ENCODE measurements around the gene CHRNE. TPM values are rescaled to one million over a fixed set of nuclear protein-coding genes. Genes with fewer than 3 reads are reported as not detected.

CHRNE gene
- total and polyA plus RNA-seq, 2 of the 8 experiments (the other 6 are each of a cell fraction or from before 2014, with no cell fraction given): 0.15 to 0.33 TPM

GRCh38 chr17:4932756-4933155 lies 29.9 kb upstream of the CHRNE start:
- Histone ChIP-seq H3K79me2 (ENCODE audit: control insufficient read depth in 1 of 2, insufficient read depth in 2 of 2, low read length in 2 of 2) (no peaks in the 10 kb centered on the region), H2BK12ac (ENCODE audit: low read depth, low read length) (no peak overlapping the region), H4K8ac (ENCODE audit: extremely low read depth, insufficient read depth, low read length) (no peak overlapping the region), H4K91ac (replicated peaks; ENCODE audit: insufficient read length, low read length) (no peak overlapping the region), H3K27me3 (replicated peaks in 1 of 4; ENCODE audit: control insufficient read depth in 3 of 4, extremely low read depth in 1 of 4, insufficient read depth in 3 of 4, low read length in 3 of 4) (no peaks in the 10 kb centered on the region), H2AK5ac (ENCODE audit: low read depth, low read length) (no peak overlapping the region), H3K4me1 (replicated peaks in 1 of 4; ENCODE audit: control insufficient read depth in 3 of 4, insufficient read depth in 4 of 4, low read length in 3 of 4) (peaks cover 0 to 3% (median 0%) of the 10 kb centered on the region in 4 experiments; a peak in 3 of 7 replicates), H2BK20ac (ENCODE audit: low read length) (no peak overlapping the region), H3K18ac (ENCODE audit: extremely low read depth, low read length) (no peak overlapping the region), H3K4me2 (ENCODE audit: insufficient read depth in 1 of 2, low read depth in 2 of 2, low read length in 2 of 2) (no peak overlapping the region), H3K9ac (replicated peaks in 1 of 4; ENCODE audit: extremely low read depth in 1 of 4, low read depth in 3 of 4, low read length in 3 of 4) (no peak overlapping the region), H3K36me3 (ENCODE audit: control insufficient read depth in 2 of 4, insufficient read depth in 4 of 4, low read length in 3 of 4) (peaks cover 6 to 10% (median 7%) of the 10 kb centered on the region in 4 experiments), H3K4ac (replicated peaks; ENCODE audit: insufficient read length, low read depth, low read length) (no peak overlapping the region), H3K23me2 (ENCODE audit: low read depth, low read length) (no peaks in the 10 kb centered on the region), H3K23ac (ENCODE audit: insufficient read length) (no peak overlapping the region), H3K56ac (replicated peaks; ENCODE audit: insufficient read length, low read depth, low read length) (no peak overlapping the region), H3K9me3 (ENCODE audit: insufficient read depth in 2 of 2, low read depth in 1 of 2, low read length in 1 of 2) (no peaks in the 10 kb centered on the region), H2BK5ac (ENCODE audit: low read depth, low read length) (peak overlapping the region; percentile 39; the same call in 1 of the 2 replicates), H2BK120ac (replicated peaks; ENCODE audit: low read depth, low read length) (no peak overlapping the region), H3K14ac (ENCODE audit: insufficient read length) (no peak overlapping the region), H3K4me3 (ENCODE audit: extremely low read depth in 1 of 4, insufficient read depth in 2 of 4, low read depth in 3 of 4, low read length in 4 of 4) (no peak overlapping the region), H2BK15ac (ENCODE audit: low read length) (no peak overlapping the region), H3K27ac (ENCODE audit: low read depth, low read length) (no peak overlapping the region), H2AFZ (ENCODE audit: low read length) (no peak overlapping the region), H3K79me1 (ENCODE audit: low read depth, low read length) (no peaks in the 10 kb centered on the region; the same call in 1 of the 2 replicates), H4K20me1 (replicated peaks in 1 of 2; ENCODE audit: control insufficient read depth in 1 of 2, insufficient read depth in 2 of 2, low read length in 2 of 2) (peaks cover 0 to 1% of the 10 kb centered on the region in 2 experiments), H4K5ac (ENCODE audit: insufficient read length, low read depth, low read length) (no peak overlapping the region)
- ChIA-PET POLR2A (ENCODE audit: partially characterized antibody) (interaction anchor here (1.0 to 3.0 kb wide), 13 partner anchors 9 to 129 kb away, joined by 3 to 27 read pairs (median 5); partner anchors contain the start of genes ENO3 and PFN1), CTCF (ENCODE audit: partially characterized antibody) (interaction anchor here (1.2 to 1.5 kb wide), 3 partner anchors 10 to 40 kb away, joined by 4 to 10 read pairs (median 4); no protein-coding TSS in a partner anchor)
- FAIRE-seq (no peak), DNase-seq (ENCODE audit: low read depth in 1 of 2, low spot score in 2 of 2) (no peak)
- WGBS, 2 experiments (ENCODE audit: extremely low coverage in 1 of 2, insufficient coverage in 1 of 2, insufficient read length in 1 of 2, insufficient replicate concordance in 2 of 2, low coverage in 1 of 2, low lambda C conversion rate in 2 of 2, missing lambda C conversion rate in 1 of 2): 94% methylated on average over 12 of the region's 12 CpGs; no CpG with 5 or more reads in 1 of the 2 experiments
- TF ChIP-seq BACH1 (IDR thresholded peaks at IDR 0.05; ENCODE audit: low read length) (no peak), SRF (IDR thresholded peaks at IDR 0.05; ENCODE audit: low read depth, low read length) (no peak), CHD1 (IDR thresholded peaks at IDR 0.05; ENCODE audit: low read depth, low read length) (no peak)

Measured in H1 (cell line).